ENCODE data around the gene GDPD3.
A peak's percentile ranks its signal among the peaks of the same experiment; 100 is the strongest.

Gene GDPD3

GRCh38 chr16:30114411-30114810 is 1.1 kb upstream of the GDPD3 start:
- no peak overlapping the region for H3K4me2 ChIP-seq
- no peaks in the 10 kb centered on the region for H4K20me1 ChIP-seq
- no peak for TF ChIP-seq Cebpa-rat (IDR thresholded peaks at IDR 0.05)
- no peaks in the 10 kb centered on the region for H3K27me3 ChIP-seq
- no peak overlapping the region for H3K27ac ChIP-seq
- H3K4me3 ChIP-seq: no peak overlapping the region
- H3K9me3 ChIP-seq: no peaks in the 10 kb centered on the region
- H3K9ac ChIP-seq: no peak overlapping the region
- H3K36me3 ChIP-seq: peaks cover 97% of the 10 kb centered on the region
- H3K4me1 ChIP-seq: peaks cover 12% of the 10 kb centered on the region

- H3K9ac ChIP-seq: no peak overlapping the region
- TF ChIP-seq Cebpa-rat (IDR thresholded peaks at IDR 0.05): no peak
- H4K20me1 ChIP-seq: no peaks in the 10 kb centered on the region
- no peaks in the 10 kb centered on the region for H3K27me3 ChIP-seq
- H3K9me3 ChIP-seq: no peaks in the 10 kb centered on the region
- H3K4me3 ChIP-seq: no peak overlapping the region
- peaks cover 10% of the 10 kb centered on the region for H3K4me1 ChIP-seq
- no peak overlapping the region for H3K27ac ChIP-seq
- H3K36me3 ChIP-seq: peaks cover 96% of the 10 kb centered on the region
- no peak overlapping the region for H3K4me2 ChIP-seq
Observed at GRCh38 chr16:30113711-30114333, 485 bp upstream of the GDPD3 start.

GRCh38 chr16:30112197-30113030 is 923 bp downstream of the GDPD3 start:
- H3K4me1 ChIP-seq: no peaks in the 10 kb centered on the region
- H3K9ac ChIP-seq: no peak overlapping the region
- no peak overlapping the region for H3K4me3 ChIP-seq
- no peak for TF ChIP-seq Cebpa-rat (IDR thresholded peaks at IDR 0.05)
- H3K27me3 ChIP-seq: no peaks in the 10 kb centered on the region
- no peaks in the 10 kb centered on the region for H4K20me1 ChIP-seq
- no peaks in the 10 kb centered on the region for H3K9me3 ChIP-seq
- H3K4me2 ChIP-seq: no peak overlapping the region
- H3K36me3 ChIP-seq: peaks cover 95% of the 10 kb centered on the region
- H3K27ac ChIP-seq: no peak overlapping the region

GRCh38 chr16:30110661-30111060 is 2.7 kb downstream of the GDPD3 start:
- no peak overlapping the region for H3K4me3 ChIP-seq
- no peaks in the 10 kb centered on the region for H3K9me3 ChIP-seq
- H3K27ac ChIP-seq: no peak overlapping the region
- H3K4me2 ChIP-seq: no peak overlapping the region
- H3K9ac ChIP-seq: 0 out of 2 replicates have a peak overlapping the region, but pooled peaks have one; percentile 6
- TF ChIP-seq Cebpa-rat (IDR thresholded peaks at IDR 0.05): no peak
- H3K4me1 ChIP-seq: no peaks in the 10 kb centered on the region
- peaks cover 92% of the 10 kb centered on the region for H3K36me3 ChIP-seq
- no peaks in the 10 kb centered on the region for H3K27me3 ChIP-seq
- no peaks in the 10 kb centered on the region for H4K20me1 ChIP-seq

GRCh38 chr16:30108059-30108850 is 5.1 kb downstream of the GDPD3 start:
- Histone ChIP-seq H3K9ac (no peak overlapping the region), H3K27ac (no peak overlapping the region), H3K9me3 (peaks cover 3% of the 10 kb centered on the region), H3K4me3 (no peak overlapping the region), H3K4me2 (no peak overlapping the region), H3K4me1 (no peaks in the 10 kb centered on the region), H3K36me3 (peaks cover 91% of the 10 kb centered on the region), H3K27me3 (no peaks in the 10 kb centered on the region), H4K20me1 (no peaks in the 10 kb centered on the region)
- TF ChIP-seq Cebpa-rat (IDR thresholded peaks at IDR 0.05): no peak

- no peak overlapping the region for H3K4me3 ChIP-seq
- no peak for TF ChIP-seq Cebpa-rat (IDR thresholded peaks at IDR 0.05)
- peaks cover 26% of the 10 kb centered on the region for H3K9me3 ChIP-seq
- H3K4me1 ChIP-seq: no peaks in the 10 kb centered on the region
- H3K27me3 ChIP-seq: no peaks in the 10 kb centered on the region
- H3K36me3 ChIP-seq: peaks cover 64% of the 10 kb centered on the region
- H3K4me2 ChIP-seq: no peak overlapping the region
- no peak overlapping the region for H3K27ac ChIP-seq
- H3K9ac ChIP-seq: no peak overlapping the region
- H4K20me1 ChIP-seq: no peaks in the 10 kb centered on the region
Observed at GRCh38 chr16:30104492-30104891, 8.8 kb downstream of the GDPD3 start.

- no peak overlapping the region for H3K4me2 ChIP-seq
- H3K36me3 ChIP-seq: peaks cover 60% of the 10 kb centered on the region
- no peak for TF ChIP-seq Cebpa-rat (IDR thresholded peaks at IDR 0.05)
- H3K9ac ChIP-seq: no peak overlapping the region
- no peak overlapping the region for H3K27ac ChIP-seq
- no peaks in the 10 kb centered on the region for H4K20me1 ChIP-seq
- no peaks in the 10 kb centered on the region for H3K27me3 ChIP-seq
- H3K9me3 ChIP-seq: peaks cover 30% of the 10 kb centered on the region
- H3K4me3 ChIP-seq: no peak overlapping the region
- no peaks in the 10 kb centered on the region for H3K4me1 ChIP-seq
Observed at GRCh38 chr16:30104090-30104489, 9.2 kb downstream of the GDPD3 start.

GRCh38 chr16:30096862-30097563 is 16.3 kb downstream of the GDPD3 start:
- Histone ChIP-seq H3K27me3 (no peaks in the 10 kb centered on the region), H4K20me1 (peaks cover 9% of the 10 kb centered on the region; the same call in 1 of the 2 replicates), H3K4me1 (peaks cover 40% of the 10 kb centered on the region), H3K9me3 (peaks cover 42% of the 10 kb centered on the region), H3K36me3 (peaks cover 29% of the 10 kb centered on the region), H3K4me3 (peak overlapping the region; percentile 78), H3K27ac (peak overlapping the region; percentile 88), H3K9ac (no peak overlapping the region; the same call in 1 of the 2 replicates), H3K4me2 (peak overlapping the region; percentile 73)
- no peak for TF ChIP-seq Cebpa-rat (IDR thresholded peaks at IDR 0.05)

- no peaks in the 10 kb centered on the region for H3K27me3 ChIP-seq
- peak within 1 kb of the TSS; percentile 96 for H3K4me2 ChIP-seq
- peak within 1 kb of the TSS; percentile 83 for H3K9ac ChIP-seq
- peaks cover 29% of the 10 kb centered on the region for H3K36me3 ChIP-seq
- peak within 1 kb of the TSS; percentile 78 for H3K4me3 ChIP-seq
- TF ChIP-seq Cebpa-rat (IDR thresholded peaks at IDR 0.05): no peak
- peaks cover 44% of the 10 kb centered on the region for H3K4me1 ChIP-seq
- H3K9me3 ChIP-seq: peaks cover 42% of the 10 kb centered on the region
- peak within 1 kb of the TSS; percentile 88 for H3K27ac ChIP-seq
- peaks cover 9% of the 10 kb centered on the region; the same call in 1 of the 2 replicates for H4K20me1 ChIP-seq
Observed at GRCh38 chr16:30096105-30096861, 17.1 kb downstream of the GDPD3 start, which contains the start of gene YPEL3. Gene YPEL3 (minus strand): TSS chr16:30096213. CDS start chr16:30095482, 731 bp downstream.

Measured in BLaER1 (cell line).